Measurements from ENCODE around the gene COL8A2.
A peak's percentile ranks its signal among the peaks of the same experiment; 100 is the strongest.

Gene COL8A2

DNA sequence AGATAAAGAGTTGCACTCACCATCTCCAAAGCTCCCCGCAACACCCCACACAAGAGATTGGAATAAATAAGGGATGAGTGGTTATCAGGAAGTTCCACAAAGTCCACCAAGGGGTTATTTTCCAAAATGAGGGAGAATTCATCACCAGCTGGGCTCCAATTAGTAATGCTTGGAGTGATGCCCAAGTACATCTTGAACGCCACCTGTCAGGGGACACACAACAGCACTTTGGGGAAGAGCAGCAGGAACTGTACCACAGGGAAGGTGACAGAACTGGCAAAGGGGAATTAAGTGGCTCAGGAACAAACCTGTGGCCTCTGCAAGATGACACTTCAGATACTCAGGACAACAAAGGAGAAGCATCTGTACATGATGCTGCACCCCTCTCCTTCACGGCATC, 12.8 kb upstream of the COL8A2 start:
- FAIRE-seq (no peak), DNase-seq (ENCODE audit: insufficient read length, low spot score) (no peak)

DNA sequence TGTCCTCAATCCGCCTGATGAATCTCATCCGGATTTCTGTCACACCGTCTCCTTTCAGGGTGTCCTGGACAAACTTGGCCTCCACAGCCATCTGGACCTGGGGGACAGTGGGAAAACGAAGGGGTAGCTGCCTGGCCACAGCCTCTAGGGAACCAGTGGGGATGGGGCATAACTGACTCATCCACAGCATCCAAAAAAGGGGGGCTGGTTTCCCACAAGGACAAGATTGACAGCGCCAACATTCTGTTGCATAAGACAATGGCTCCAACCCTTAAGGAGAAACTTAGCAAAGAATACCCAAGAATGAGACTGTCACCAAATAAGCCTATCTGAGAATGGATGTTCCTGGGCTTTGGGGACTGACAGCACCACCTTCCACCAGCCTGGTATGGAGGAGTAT, 12.2 kb upstream of the COL8A2 start:
- DNase-seq (ENCODE audit: insufficient read length, low spot score): no peak
- FAIRE-seq: no peak

- FAIRE-seq (no peak), DNase-seq (ENCODE audit: insufficient read length, low spot score) (no peak)
Observed at GRCh38 chr1:36136535-36136934, 11.5 kb upstream of the COL8A2 start.

- FAIRE-seq (no peak), DNase-seq (ENCODE audit: insufficient read length, low spot score) (no peak)
Observed at GRCh38 chr1:36135796-36136195, 10.8 kb upstream of the COL8A2 start.

GRCh38 chr1:36135330-36135667, 10.3 kb upstream of the COL8A2 start:
- no peak for FAIRE-seq
- DNase-seq (ENCODE audit: insufficient read length, low spot score): no peak

GRCh38 chr1:36134505-36135329, 9.7 kb upstream of the COL8A2 start:
- DNase-seq (ENCODE audit: insufficient read length, low spot score) (peak; percentile 80), FAIRE-seq (no peak)

GRCh38 chr1:36134031-36134430, 9.0 kb upstream of the COL8A2 start:
- no peak for DNase-seq (ENCODE audit: insufficient read length, low spot score)
- FAIRE-seq: no peak

GRCh38 chr1:36133484-36133883, 8.5 kb upstream of the COL8A2 start:
- DNase-seq (ENCODE audit: insufficient read length, low spot score) (peak; percentile 49), FAIRE-seq (no peak)

DNA sequence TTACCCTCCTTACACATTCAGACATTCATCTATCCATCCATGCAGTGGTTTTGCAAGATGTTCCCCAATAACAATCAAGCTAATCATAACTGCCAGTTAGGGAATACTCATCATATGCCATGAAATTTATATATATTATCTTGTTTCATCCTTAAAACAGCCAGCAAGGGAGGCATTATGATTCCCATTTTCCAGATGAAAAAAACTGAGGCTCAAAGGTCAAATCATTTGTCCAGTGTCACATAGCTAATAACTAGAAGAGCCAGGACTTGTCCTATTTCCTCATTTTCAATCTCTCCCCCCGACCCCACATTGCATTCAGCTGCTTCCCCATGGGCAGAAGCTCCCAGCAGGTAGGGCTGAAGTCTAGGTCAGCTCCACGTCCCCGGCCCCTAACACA, 7.0 kb upstream of the COL8A2 start:
- FAIRE-seq (no peak), DNase-seq (ENCODE audit: insufficient read length, low spot score) (no peak)

GRCh38 chr1:36128905-36129206, 3.8 kb upstream of the COL8A2 start:
- DNase-seq (ENCODE audit: insufficient read length, low spot score) (no peak), FAIRE-seq (no peak)

DNA sequence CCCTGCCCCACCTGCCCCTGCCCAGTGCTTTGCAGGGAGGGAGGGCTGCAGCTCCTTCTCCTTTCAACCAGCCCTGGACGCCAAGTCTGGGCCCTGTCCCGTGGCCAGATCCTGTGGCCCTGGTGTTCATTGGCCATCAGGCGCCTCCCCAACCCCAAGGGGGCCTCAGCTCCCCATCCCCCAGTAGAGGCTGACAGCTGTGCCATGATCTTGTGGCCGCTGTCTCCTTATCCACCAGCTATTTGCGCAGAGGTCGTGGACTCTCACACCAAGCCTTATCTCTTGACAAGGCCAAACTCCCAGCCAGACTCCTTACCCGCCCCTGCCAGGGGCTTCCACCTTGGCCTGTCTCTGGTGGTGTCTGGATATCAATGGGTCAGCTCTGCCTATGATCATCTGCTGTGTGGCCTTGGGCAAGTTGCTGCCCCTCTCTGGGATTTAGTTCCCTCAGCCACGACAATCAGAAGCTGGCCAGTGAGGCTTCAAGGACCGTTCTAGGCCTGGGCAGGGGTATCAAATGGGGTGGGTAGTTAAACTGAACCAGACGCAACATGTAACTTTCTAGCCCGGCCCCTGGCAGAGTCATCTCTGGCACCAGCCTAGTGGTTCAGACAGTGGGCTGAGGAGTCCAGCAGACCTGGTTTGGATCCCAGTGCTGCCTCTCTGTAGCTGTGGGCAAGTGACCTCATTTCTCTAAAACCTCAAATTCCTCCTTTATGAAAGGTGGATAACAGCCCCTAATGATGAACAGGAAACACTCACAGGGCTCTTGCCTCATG, 3.3 kb upstream of the COL8A2 start:
- DNase-seq (ENCODE audit: insufficient read length, low spot score) (no peak), FAIRE-seq (no peak)

DNA sequence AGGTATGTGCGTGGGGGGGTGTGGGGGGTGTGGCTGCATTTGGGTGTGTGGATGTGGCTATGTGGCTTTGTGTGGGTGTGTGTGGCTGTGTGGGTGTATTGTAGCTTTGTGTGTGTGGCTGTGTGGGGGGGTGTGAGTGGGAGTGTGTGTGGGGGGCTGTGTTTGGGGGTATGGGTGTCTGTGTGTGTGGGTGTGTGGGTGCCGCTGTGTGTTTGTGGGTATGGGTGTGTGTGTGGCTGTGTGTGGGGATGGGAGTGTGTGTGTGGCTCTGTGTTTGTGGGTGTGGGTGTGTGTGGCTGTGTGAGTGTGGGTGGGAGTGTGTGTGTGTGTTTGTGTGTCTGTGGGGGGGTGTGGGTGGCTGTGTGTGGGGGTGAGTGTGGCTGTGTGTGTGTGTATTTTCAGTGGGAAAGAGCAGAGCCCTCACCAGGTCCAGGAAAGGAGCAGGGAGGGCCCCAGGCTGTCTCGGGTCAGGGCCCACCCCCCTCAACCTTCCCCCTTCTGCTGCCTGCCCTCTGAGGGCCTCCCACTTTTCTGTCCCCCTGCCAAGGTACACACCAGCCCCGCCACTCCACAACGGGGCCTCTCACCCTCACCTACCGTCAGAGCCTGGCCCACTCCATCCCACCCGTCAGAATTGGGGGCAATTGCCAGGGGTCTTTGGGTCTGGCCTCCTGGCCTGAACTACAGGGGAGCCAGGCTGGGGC, 1.9 kb upstream of the COL8A2 start:
- no peak for FAIRE-seq
- DNase-seq (ENCODE audit: insufficient read length, low spot score): no peak

DNA sequence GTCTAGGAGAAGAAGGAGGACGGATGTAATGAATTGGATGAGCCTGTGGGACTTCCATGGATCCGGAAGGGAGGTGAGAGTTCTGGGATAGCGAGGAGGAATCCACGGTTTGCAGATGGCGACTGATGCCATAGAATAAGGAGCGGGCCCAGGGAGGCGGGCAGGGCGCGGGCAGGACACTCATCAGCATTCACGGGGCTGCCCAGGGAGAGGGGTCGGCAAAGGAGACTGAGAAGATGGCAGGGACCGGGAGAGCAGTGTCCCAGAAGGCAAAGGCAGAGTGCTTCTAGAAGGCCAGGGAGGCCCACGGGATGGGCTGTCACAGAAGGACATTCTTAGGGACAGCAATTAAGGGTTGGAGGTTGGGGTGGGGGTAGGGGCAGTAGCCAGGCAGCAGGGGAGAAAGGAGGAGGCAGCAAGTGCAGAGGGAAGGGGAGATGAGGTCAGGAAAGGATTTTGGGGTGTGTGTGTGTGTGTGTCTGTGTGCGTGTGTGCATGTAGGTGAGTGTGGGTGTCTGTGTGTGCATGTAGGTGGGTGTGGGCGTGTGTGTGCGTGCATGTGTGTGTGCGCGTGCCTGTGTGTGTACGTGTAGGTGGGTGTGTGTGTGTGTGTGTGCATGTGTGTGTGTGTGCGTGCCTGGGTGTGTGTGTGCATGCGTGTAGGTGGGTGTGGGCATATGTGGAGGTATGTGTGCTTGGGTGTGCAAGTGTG, 1.1 kb upstream of the COL8A2 start:
- no peak for DNase-seq (ENCODE audit: insufficient read length, low spot score)
- peak; percentile 79 for FAIRE-seq

DNA sequence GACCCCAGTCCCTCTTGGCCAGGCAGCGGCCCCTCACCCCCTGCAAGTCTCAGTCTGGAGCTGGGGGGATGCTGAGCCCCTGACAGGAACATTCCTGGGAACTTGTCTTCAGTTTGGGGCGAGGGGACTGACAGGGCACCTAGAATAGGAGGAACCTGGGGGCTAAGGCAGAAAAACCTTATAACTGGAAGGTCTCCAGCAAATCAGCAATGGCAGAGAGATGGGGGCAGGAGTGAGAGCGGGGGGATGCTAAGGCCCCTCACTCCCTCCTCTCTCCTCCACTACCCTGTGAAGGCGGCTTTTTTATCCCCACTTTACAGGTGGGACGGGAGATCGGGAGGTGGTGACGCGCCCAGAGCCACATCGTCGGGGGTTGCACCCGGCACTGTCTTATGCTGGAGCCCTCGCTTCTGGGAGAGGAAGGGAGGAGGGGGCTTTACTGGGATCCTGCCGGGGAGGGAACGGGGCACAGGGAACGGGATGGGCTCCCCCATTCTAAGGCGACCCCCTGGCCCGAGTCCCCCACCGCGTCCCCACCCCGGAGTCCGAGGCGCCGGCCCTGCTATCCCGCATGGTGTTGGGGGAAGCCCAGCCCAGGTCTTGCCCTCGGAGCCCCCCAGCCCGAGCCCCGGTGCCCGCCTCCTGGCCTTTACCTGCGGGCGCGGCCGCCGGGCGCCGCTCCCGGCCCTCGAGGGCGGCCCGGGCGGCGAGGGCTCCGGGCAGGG, 456 bp downstream of the COL8A2 start:
- FAIRE-seq (no peak), DNase-seq (ENCODE audit: insufficient read length, low spot score) (no peak)

GRCh38 chr1:36123356-36123755, 1.7 kb downstream of the COL8A2 start:
- FAIRE-seq (no peak), DNase-seq (ENCODE audit: insufficient read length, low spot score) (no peak)

DNA sequence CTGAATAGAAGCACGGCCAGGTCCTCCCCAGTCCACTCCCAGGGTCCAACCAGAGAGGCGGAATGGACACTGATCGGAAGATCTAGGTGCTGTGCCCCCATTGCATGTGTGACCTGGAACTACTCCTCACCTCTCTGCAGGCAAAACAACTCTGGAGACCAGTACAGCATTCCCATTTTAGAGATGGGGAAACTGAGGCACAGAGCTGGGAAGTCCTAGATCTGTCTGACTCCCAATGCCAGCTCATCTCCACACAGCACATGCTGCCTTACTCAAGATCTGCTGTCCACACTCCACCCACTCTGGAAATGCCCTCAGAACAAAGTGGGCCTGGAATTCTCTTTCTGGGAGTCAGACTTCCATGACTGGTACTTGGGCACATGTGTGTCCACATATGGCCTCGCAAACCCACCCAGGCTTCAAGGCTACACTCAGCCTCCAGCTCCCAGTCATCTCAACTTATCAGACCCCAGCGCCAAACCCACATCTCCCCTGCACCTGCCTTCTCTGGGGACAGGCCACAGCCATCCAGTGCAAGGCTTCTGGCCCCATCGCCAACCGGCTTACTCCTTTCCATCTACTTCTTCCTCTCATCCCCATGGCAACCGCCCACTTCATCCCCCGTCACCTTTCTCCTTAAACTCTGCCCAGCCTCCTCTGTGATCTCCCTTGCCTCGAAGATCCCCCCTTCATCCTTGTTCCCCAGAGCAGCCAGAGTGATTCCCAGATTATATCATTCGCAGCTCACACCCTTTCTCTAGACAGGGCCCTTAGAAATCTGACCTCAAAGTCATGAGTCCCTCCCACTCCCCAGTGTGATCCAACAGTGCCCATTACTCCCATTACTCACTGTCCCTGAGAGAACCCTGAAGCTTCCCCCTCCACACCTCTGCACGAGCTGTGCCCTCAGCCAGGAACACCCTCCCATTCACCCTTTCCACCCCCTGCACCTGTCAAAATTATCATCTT, 2.7 kb downstream of the COL8A2 start:
- no peak for DNase-seq (ENCODE audit: insufficient read length, low spot score)
- no peak for FAIRE-seq

GRCh38 chr1:36119456-36119855, 5.6 kb downstream of the COL8A2 start:
- FAIRE-seq (no peak), DNase-seq (ENCODE audit: insufficient read length, low spot score) (no peak)

DNA sequence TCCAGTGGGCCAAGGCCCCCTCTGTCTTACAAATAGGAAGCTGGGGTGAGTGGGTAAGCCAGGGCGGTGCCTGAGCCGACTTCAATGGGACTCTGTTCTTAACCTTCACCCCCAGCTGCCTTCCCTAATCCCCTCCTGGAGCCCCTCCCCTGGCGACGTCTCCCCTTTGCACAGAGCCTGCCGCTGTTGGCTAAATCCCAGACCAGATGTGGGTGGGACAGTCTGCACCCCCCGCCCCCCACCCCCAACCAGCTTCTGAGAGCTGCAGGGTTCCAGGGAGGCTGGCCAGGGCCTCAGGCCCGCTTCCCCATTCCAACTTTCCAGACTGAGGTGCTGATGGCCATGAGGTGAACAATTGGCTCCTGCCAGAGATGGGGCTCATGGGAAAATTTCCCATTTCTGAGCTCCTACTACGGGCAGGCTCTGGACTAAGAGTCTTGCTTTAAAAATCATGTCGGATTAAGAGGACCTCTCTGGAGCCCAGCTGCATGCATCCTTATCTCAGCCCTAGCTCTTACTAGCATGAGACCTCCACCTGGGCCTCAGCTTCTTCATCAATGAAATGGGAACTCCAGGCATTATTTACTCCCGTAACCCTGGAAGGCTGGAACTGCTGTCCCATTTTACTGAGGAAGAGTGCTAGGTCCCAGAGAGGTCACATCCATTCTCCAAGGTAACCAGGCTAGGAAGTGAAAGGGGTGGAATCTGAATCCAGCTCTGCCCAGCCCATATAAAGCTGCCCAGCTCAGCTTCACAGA, 6.4 kb downstream of the COL8A2 start:
- no peak for FAIRE-seq
- no peak for DNase-seq (ENCODE audit: insufficient read length, low spot score)

DNA sequence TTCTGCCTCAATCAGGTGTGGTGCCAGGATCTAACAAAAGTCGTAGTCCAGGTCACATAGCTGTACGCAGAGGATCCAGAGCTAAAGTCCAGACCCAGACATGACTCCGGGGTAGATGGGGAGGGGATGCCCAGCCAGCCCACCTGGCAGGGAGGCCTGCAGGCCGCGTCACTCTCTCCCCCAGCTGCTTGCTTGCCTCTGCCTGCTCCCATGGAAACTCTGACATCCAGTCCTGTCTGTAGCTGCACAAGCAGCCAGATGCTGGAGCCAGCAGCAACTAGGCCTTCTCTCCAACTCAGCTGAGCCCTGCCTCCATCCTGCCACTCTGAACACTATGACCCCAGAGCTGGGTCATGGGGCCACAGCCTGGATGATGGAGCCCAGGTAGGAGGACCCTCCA, 8.1 kb downstream of the COL8A2 start:
- no peak for FAIRE-seq
- DNase-seq (ENCODE audit: insufficient read length, low spot score): no peak

Measured in HTR-8/SVneo (cell line).